Heart left ventricle (tissue), 16 donors: ENCODE measurements around the gene ENAM. TPM values are rescaled to one million over a fixed set of nuclear protein-coding genes. Genes with fewer than 3 reads are reported as not detected.

ENCODE experiments used
- ATAC-seq, 4 donors: fragments of 200-7000 bp; cut with Tn5 transposase; one replicate each; pipeline ENCODE4 v1.9.1; 2020 to 2022; ENCODE audit warnings: moderate library complexity in 4 of 4, mild to moderate bottlenecking in 3 of 4, moderate number of reproducible peaks in 1 of 4
- DNase-seq, 5 donors: peaks; one replicate each; pipeline ENCODE4 v3.0.0-alpha.2; 2020
- H3K27ac ChIP-seq, 12 donors: fragments of 200-600 bp; sonication (generic) in 4 of 12; one replicate each; pipeline versions ENCODE4 v1.5.0 to v1.8.0; 2016 to 2022; ENCODE audit warnings: mild to moderate bottlenecking in 2 of 12
- H3K27me3 ChIP-seq, 9 donors: fragments of 200-600 bp; sonication (generic) in 2 of 9; one replicate each; pipeline versions ENCODE4 v1.5.1 to v1.8.0; 2016 to 2022; ENCODE audit warnings: mild to moderate bottlenecking in 3 of 9
- H3K36me3 ChIP-seq, 9 donors: fragments of 200-600 bp; sonication (generic) in 2 of 9; one replicate each; pipeline versions ENCODE4 v1.5.0 to v1.8.0; 2018 to 2022; ENCODE audit warnings: mild to moderate bottlenecking in 2 of 9
- H3K4me1 ChIP-seq, 12 donors: fragments of 200-600 bp; sonication (generic) in 4 of 12; one replicate each; pipeline versions ENCODE4 v1.5.0 to v1.8.0; 2016 to 2022; ENCODE audit warnings: mild to moderate bottlenecking in 3 of 12
- H3K4me3 ChIP-seq, 12 donors: fragments of 200-600 bp; sonication (generic) in 4 of 12; one replicate each; pipeline versions ENCODE4 v1.5.0 to v1.8.0; 2017 to 2022; ENCODE audit warnings: mild to moderate bottlenecking in 9 of 12, moderate library complexity in 4 of 12
- H3K9me3 ChIP-seq, 12 donors: fragments of 200-600 bp; sonication (generic) in 4 of 12; one replicate each; pipeline versions ENCODE4 v1.5.0 to v1.8.0; 2016 to 2022; ENCODE audit warnings: mild to moderate bottlenecking in 1 of 12
- CTCF ChIP-seq, 12 donors: fragments of 200-600 bp; sonication (generic) in 4 of 12; IDR thresholded peaks; one replicate each; pipeline versions ENCODE4 v1.5.0 to v1.8.0; 2018 to 2022; ENCODE audit warnings: antibody characterized with exemption in 12 of 12, mild to moderate bottlenecking in 5 of 12
- POLR2A ChIP-seq, 2 donors: fragments of 450-650 bp; IDR thresholded peaks; one replicate each; pipeline ENCODE4 v1.6.1; 2017; ENCODE audit warnings: antibody characterized with exemption in 2 of 2, mild to moderate bottlenecking in 2 of 2, moderate library complexity in 2 of 2
- WGBS, 4 donors: extraction: QIAGEN DNeasy Blood & Tissue Kit in 2 of 4; methylation state at CpG; one replicate each; pipeline versions ENCODE4 v1.1.5 to v1.1.7; 2013 to 2018; 5-methylcytosine and 5-hydroxymethylcytosine counted together
- intact Hi-C, 10 donors: fragments of 100-400 bp; cut with DNase I; formaldehyde crosslinking; loops; one replicate each; pipeline versions ENCODE4 v1.11.1 to v1.14.2; 2022
- long read RNA-seq, 3 donors: library from polyadenylated mRNA; unstranded; transcript quantifications; one replicate each; pipeline ENCODE4 v2.0.0, GENCODE V29; 2020 to 2021
- polyA plus RNA-seq, 2 donors: library from polyadenylated mRNA; stranded (reverse); fragments of 200-250 nt; gene quantifications; one replicate each; pipeline ENCODE4 v1.2.3, GENCODE V29; 2013
- total RNA-seq, 9 donors: library from RNA; depleted of rRNA in 2 of 9; stranded (reverse); fragments of >200 nt in 2 of 9; fragmentation: NEBNext Ultra II Directional in 3 of 9; extraction: Animal tissue kit (Norgen Biotek cat#: 25700) in 3 of 9; gene quantifications; one replicate each; pipeline versions ENCODE4 v1.1.0 to v1.2.4, GENCODE V29; 2016 to 2023
- donor health status: ischemic (EF 13 %, LVEDD 7.1; RV severe dilation, severe dysfunction).
- donor health status: healthy with polysubstance abuse.
- donor health status: DM: no; HTN: yes; CAD: no.
- donor health status: DM: no; HTN: no; CAD: no.
- donor health status: ischemic (EF 25% LVEDD 6.9; RV normal size, moderate dysfunction).
- donor health status: ischemic (EF 25% LVEDD 5.7; RV mildly dilated, moderate dysfunction).
- donor health status: healthy.
- donor health status: DM: yes; HTN: yes; CAD: no.
- donor health status: ischemic (EF 35%, LVEDD 5.7; RV mildly dilated, moderate dysfunction).
- donor health status: nonischemic (EF 11% LVEDD 7.7; RV severe dilation, severe dysfunction).
- donor health status: DM: yes; HTN: yes; CAD: no.
- donor health status: PGD.
- donor health status: ischemic (EF 29% LVEDD 5.4; RV normal size, mild dysfunction).
- donor health status: nonischemic (EF 23%, LVEDD 6.1; RV moderate dilation, normal function).

ENAM gene
- total RNA-seq (10 to 100 TPM in 2 of 9 donors, 1 to 10 TPM in 7; 3.7 to 16.0 (median 9.4) TPM), polyA plus RNA-seq (1 to 10 TPM in 1 of 2 donors, under 1 TPM in 1; 0.98 to 1.3 TPM)
- long read RNA-seq, donor 1, partial matches to known transcripts = 0 of 5 reads
- long read RNA-seq, donor 1, other reads (novel, unspliced or antisense) = 3 of 5 reads
- long read RNA-seq, donor 2, partial matches to known transcripts = 0 of 2 reads
- long read RNA-seq, donor 2, other reads (novel, unspliced or antisense) = 1 of 2 reads
- long read RNA-seq, donor 3 = 0 reads

GRCh38 chr4:70628444-70628843 is at the start of gene ENAM:
Gene ENAM (plus strand): TSS chr4:70628744. CDS start chr4:70629501, 757 bp downstream.
- 80 to 91% (median 91%) methylated on average over 2 of the region's 2 CpGs for WGBS, 4 donors
- TF ChIP-seq POLR2A (IDR thresholded peaks at IDR 0.05) (no peak), CTCF (IDR thresholded peaks at IDR 0.05) (no peak)
- H3K4me1 ChIP-seq = peaks cover 0 to 2% (median 0%) of the 10 kb centered on the region in 12 donors
- DNase-seq (no peak), ATAC-seq (no peak)
- H3K4me3 ChIP-seq = no peak within 1 kb of the TSS
- H3K27me3 ChIP-seq = no peaks in the 10 kb centered on the region
- H3K36me3 ChIP-seq = no peaks in the 10 kb centered on the region
- intact Hi-C loops = no loop called here
- no peaks in the 10 kb centered on the region for H3K9me3 ChIP-seq
- no peak within 1 kb of the TSS for H3K27ac ChIP-seq

- DNase-seq (no peak), ATAC-seq (no peak)
- WGBS, 4 donors = 69 to 95% (median 92%) methylated on average over 2 of the region's 2 CpGs
- H3K9me3 ChIP-seq = peaks cover 0 to 3% (median 0%) of the 10 kb centered on the region in 12 donors
- H3K36me3 ChIP-seq = no peaks in the 10 kb centered on the region
- H3K27me3 ChIP-seq = no peaks in the 10 kb centered on the region
- intact Hi-C loops = no loop called here
- TF ChIP-seq POLR2A (IDR thresholded peaks at IDR 0.05) = no peak
- no peak for TF ChIP-seq CTCF (IDR thresholded peaks at IDR 0.05)
- H3K4me1 ChIP-seq = no peaks in the 10 kb centered on the region
- no peak overlapping the region for H3K4me3 ChIP-seq
- H3K27ac ChIP-seq = no peak overlapping the region
Measured at GRCh38 chr4:70581980-70582379, 46.6 kb upstream of the ENAM start.

GRCh38 chr4:70583952-70584834 is 44.4 kb upstream of the ENAM start:
- Histone ChIP-seq H3K27ac (no peak overlapping the region), H3K27me3 (no peaks in the 10 kb centered on the region), H3K9me3 (peaks cover 0 to 3% (median 0%) of the 10 kb centered on the region in 12 donors), H3K36me3 (no peaks in the 10 kb centered on the region), H3K4me3 (no peak overlapping the region), H3K4me1 (no peaks in the 10 kb centered on the region)
- TF ChIP-seq CTCF (IDR thresholded peaks at IDR 0.05) = no peak
- WGBS, 4 donors = 72 to 77% (median 74%) methylated on average over 9 of the region's 9 CpGs
- intact Hi-C loops = no loop called here
- ATAC-seq (no peak), DNase-seq (no peak)

GRCh38 chr4:70586841-70587240 is 41.7 kb upstream of the ENAM start:
- ATAC-seq (no peak), DNase-seq (no peak)
- Histone ChIP-seq H3K9me3 (no peaks in the 10 kb centered on the region), H3K36me3 (no peaks in the 10 kb centered on the region), H3K27ac (no peak overlapping the region), H3K4me3 (no peak overlapping the region), H3K4me1 (no peaks in the 10 kb centered on the region), H3K27me3 (no peaks in the 10 kb centered on the region)
- TF ChIP-seq POLR2A (IDR thresholded peaks at IDR 0.05) = no peak
- 62 to 81% (median 72%) methylated on average over 2 of the region's 2 CpGs for WGBS, 4 donors
- intact Hi-C loops = no loop called here
